HEK293 (cell line): ENCODE measurements around the gene SLC39A3.

Experiments
- CTCF ChIP-seq: fragments of 450-650 bp; formaldehyde crosslinking; IDR thresholded peaks from 2 replicates; pipeline ENCODE4 v1.5.1; 2016; ENCODE audit warnings: missing biosample characterization, missing genetic modification characterization
- MZF1 ChIP-seq: fragments of 450-650 bp; formaldehyde crosslinking; IDR thresholded peaks from 2 replicates; pipeline ENCODE4 v1.5.1; 2017; ENCODE audit warnings: missing biosample characterization, missing genetic modification characterization, borderline replicate concordance
- PBX3 ChIP-seq: sonication (generic); formaldehyde crosslinking; IDR thresholded peaks from 2 replicates; pipeline ENCODE4 v1.8.1; 2022; ENCODE audit warnings: mild to moderate bottlenecking, moderate library complexity, missing genetic modification reagents
- TCF7L2 ChIP-seq: IDR thresholded peaks from 2 replicates; pipeline ENCODE4 v1.6.1; 2011; ENCODE audit warnings: low read depth, mild to moderate bottlenecking, inconsistent platforms, low read length, moderate library complexity, borderline replicate concordance
- ZBTB10 ChIP-seq: fragments of 450-650 bp; formaldehyde crosslinking; IDR thresholded peaks from 2 replicates; pipeline ENCODE4 v1.5.1; 2016; ENCODE audit warnings: missing biosample characterization, missing genetic modification characterization
- ZNF2 ChIP-seq: fragments of 450-650 bp; formaldehyde crosslinking; IDR thresholded peaks from 2 replicates; pipeline ENCODE4 v1.5.1; 2016; ENCODE audit warnings: missing biosample characterization, missing genetic modification characterization
- ZNF549 ChIP-seq: fragments of 450-650 bp; IDR thresholded peaks from 2 replicates; pipeline ENCODE4 v1.5.1; 2018; ENCODE audit warnings: missing biosample characterization, missing genetic modification characterization, mild to moderate bottlenecking, inconsistent platforms, moderate library complexity
- ZNF623 ChIP-seq: fragments of 450-650 bp; formaldehyde crosslinking; IDR thresholded peaks from 2 replicates; pipeline ENCODE4 v1.5.1; 2016; ENCODE audit warnings: missing biosample characterization, missing genetic modification characterization
- ZNF660 ChIP-seq: fragments of 450-650 bp; IDR thresholded peaks from 2 replicates; pipeline ENCODE4 v1.5.1; 2018; ENCODE audit warnings: missing biosample characterization, mild to moderate bottlenecking, missing genetic modification characterization
- ZNF701 ChIP-seq: fragments of 450-650 bp; formaldehyde crosslinking; IDR thresholded peaks from 2 replicates; pipeline ENCODE4 v1.5.1; 2016; ENCODE audit warnings: missing biosample characterization, missing genetic modification characterization

GRCh38 chr19:2771786-2772674, 32.2 kb upstream of the SLC39A3 start:
- TF ChIP-seq CTCF (tag by site-specific recombination) (no peak), ZNF701 (tag by site-specific recombination) (no peak), ZNF623 (tag by site-specific recombination) (no peak), PBX3 (CRISPR knock-in tag) (no peak), TCF7L2 (no peak), ZBTB10 (no peak), MZF1 (tag by site-specific recombination) (no peak), ZNF660 (tag by site-specific recombination) (no peak), ZNF2 (tag by site-specific recombination) (no peak), ZNF549 (no peak)
